Testis (tissue), 2 donors: ENCODE measurements around the gene TTC29.
"Not testable (repeated sequence)": the region's sequence is repeated elsewhere in the genome, so short reads cannot be mapped to it uniquely, and the experiment has no call there.

ENCODE experiments used
- POLR2A ChIP-seq: fragments of 450-650 bp; IDR thresholded peaks from one replicate; pipeline ENCODE4 v1.6.1; 2017; ENCODE audit warnings: antibody characterized with exemption, mild to moderate bottlenecking, moderate library complexity
- TF ChIP-seq, protein P1 (sequence below), 3 experiments: fragments of 450-650 bp in 2 of 3; fragments of 200-600 bp in 1 of 3; sonication (generic) in 1 of 3; IDR thresholded peaks; one replicate each; pipeline ENCODE4 v1.5.1; 2016 to 2019; ENCODE audit warnings: antibody characterized with exemption in 3 of 3, mild to moderate bottlenecking in 2 of 3, moderate library complexity in 1 of 3

DNA sequence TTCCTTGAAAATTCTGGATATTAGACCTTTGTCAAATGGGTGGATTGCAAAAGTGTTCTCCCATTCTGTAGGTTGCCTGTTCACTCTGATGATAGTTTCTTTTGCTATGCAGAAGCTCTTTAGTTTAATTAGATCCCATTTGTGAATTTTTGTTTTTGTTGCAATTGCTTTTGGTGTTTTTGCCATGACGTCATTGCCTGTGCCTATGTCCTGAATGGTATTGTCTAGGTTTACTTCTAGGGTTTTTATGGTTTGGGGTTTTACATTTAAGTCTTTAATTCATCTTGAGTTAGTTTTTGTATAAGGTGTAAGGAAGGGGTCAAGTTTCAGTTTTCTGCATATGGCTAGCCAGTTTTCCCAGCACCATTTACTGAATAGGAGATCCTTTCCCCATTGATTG lies 122.7 kb downstream of the TTC29 start:
- TF ChIP-seq, protein P1, sequence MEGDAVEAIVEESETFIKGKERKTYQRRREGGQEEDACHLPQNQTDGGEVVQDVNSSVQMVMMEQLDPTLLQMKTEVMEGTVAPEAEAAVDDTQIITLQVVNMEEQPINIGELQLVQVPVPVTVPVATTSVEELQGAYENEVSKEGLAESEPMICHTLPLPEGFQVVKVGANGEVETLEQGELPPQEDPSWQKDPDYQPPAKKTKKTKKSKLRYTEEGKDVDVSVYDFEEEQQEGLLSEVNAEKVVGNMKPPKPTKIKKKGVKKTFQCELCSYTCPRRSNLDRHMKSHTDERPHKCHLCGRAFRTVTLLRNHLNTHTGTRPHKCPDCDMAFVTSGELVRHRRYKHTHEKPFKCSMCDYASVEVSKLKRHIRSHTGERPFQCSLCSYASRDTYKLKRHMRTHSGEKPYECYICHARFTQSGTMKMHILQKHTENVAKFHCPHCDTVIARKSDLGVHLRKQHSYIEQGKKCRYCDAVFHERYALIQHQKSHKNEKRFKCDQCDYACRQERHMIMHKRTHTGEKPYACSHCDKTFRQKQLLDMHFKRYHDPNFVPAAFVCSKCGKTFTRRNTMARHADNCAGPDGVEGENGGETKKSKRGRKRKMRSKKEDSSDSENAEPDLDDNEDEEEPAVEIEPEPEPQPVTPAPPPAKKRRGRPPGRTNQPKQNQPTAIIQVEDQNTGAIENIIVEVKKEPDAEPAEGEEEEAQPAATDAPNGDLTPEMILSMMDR (IDR thresholded peaks at IDR 0.05), result not testable (repeated sequence)
- TF ChIP-seq POLR2A, result not testable (repeated sequence)
